H1 (cell line): ENCODE data around the gene GBF1. TPM values are rescaled to one million over a fixed set of nuclear protein-coding genes. Genes with fewer than 3 reads are reported as not detected.

Experiments
- SIRT6 ChIP-seq: IDR thresholded peaks from one replicate; pipeline ENCODE4 v1.7.1; 2012; ENCODE audit warnings: low read length, inconsistent platforms
- SRF ChIP-seq: IDR thresholded peaks from 2 replicates; pipeline ENCODE4 v1.6.1; 2011; ENCODE audit warnings: mild to moderate bottlenecking, low read depth, low read length, moderate library complexity
- TAF7 ChIP-seq: optimal IDR thresholded peaks from 2 replicates; pipeline ENCODE3; 2011; ENCODE audit warnings: low read depth, mild to moderate bottlenecking, inconsistent platforms, low read length, moderate library complexity, borderline replicate concordance
- polyA plus RNA-seq, 7 experiments: library from polyadenylated mRNA; depleted of rRNA in 3 of 7; stranded (reverse) in 5 of 7; unstranded in 2 of 7; fragments of >200 nt in 5 of 7; fragments of 200-250 nt in 2 of 7; gene quantifications; 1 replicate in 5 of 7; 2 replicates in 1 of 7; 4 replicates in 1 of 7; pipeline versions ENCODE4 v1.2.1 to v1.2.3, GENCODE V29; 2011 to 2013; ENCODE audit warnings: missing spikeins in 2 of 7, mixed read lengths in 2 of 7
- total RNA-seq: library from RNA; stranded (reverse); fragmentation: NEBNext Ultra II Directional; extraction: Animal tissue kit (Norgen Biotek cat#: 25700); gene quantifications from 2 replicates; pipeline ENCODE4 v1.2.1, GENCODE V29; 2021
- TF ChIP-seq, protein P1 (sequence below): IDR thresholded peaks from 2 replicates; pipeline ENCODE4 v1.6.1; 2012; ENCODE audit warnings: inconsistent platforms

Gene GBF1
- total and polyA plus RNA-seq, 2 of the 8 experiments (the other 6 are each of a cell fraction or from before 2014, with no cell fraction given), result 11.0 to 25.5 TPM

DNA sequence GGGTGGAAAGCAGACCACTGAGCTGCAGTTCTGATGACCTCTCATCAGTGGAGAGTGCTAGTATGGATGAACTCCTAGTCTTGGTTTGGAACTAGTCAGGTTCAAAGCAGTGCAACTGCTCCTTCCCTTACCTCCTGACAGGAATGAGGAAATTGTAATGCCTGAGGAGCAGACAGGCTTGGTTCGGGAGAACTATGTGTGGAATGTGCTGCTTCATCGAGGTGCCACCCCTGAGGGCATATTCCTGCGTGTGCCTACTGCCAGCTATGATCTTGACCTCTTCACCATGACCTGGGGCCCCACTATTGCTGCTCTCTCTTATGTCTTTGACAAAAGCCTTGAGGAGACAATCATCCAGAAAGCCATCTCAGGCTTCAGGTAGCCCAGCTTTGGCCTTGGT, 122.7 kb downstream of the GBF1 start (continued):
- TF ChIP-seq, protein P1, sequence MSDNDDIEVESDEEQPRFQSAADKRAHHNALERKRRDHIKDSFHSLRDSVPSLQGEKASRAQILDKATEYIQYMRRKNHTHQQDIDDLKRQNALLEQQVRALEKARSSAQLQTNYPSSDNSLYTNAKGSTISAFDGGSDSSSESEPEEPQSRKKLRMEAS, result no peak
- no peak for TF ChIP-seq TAF7
- TF ChIP-seq SIRT6, result no peak
- TF ChIP-seq SRF, result no peak
